Epithelial cell of prostate (primary cell): ENCODE results near the gene PSMD4.
A peak's percentile ranks its signal among the peaks of the same experiment; 100 is the strongest.
"Not testable (repeated sequence)": the region's sequence is repeated elsewhere in the genome, so short reads cannot be mapped to it uniquely, and the experiment has no call there.

ENCODE experiments used
- DNase-seq: peaks from one replicate; pipeline ENCODE4 v3.0.0-alpha.2; 2011; ENCODE audit warnings: low read depth, low spot score
- H3K27ac ChIP-seq: fragments of 450-650 bp; 2 replicates; pipeline ENCODE4 v1.5.1; 2017; ENCODE audit warnings: mild to moderate bottlenecking

PSMD4 gene

GRCh38 chr1:151267760-151268159, 13.2 kb downstream of the PSMD4 start:
- DNase-seq = peak; percentile 72
- peak overlapping the region; percentile 83 for H3K27ac ChIP-seq

GRCh38 chr1:151273924-151274466, 19.5 kb downstream of the PSMD4 start:
- DNase-seq = no peak
- no peak overlapping the region for H3K27ac ChIP-seq

GRCh38 chr1:151275341-151275740, 20.8 kb downstream of the PSMD4 start:
- not testable (repeated sequence) for DNase-seq, H3K27ac ChIP-seq

- no peak for DNase-seq
- H3K27ac ChIP-seq = no peak overlapping the region
These were observed 22.7 kb downstream of the PSMD4 start for GRCh38 chr1:151277249-151277648.

GRCh38 chr1:151281225-151281968, 26.9 kb downstream of the PSMD4 start:
- peak; percentile 90 for DNase-seq
- peak overlapping the region; percentile 98 for H3K27ac ChIP-seq

- DNase-seq = peak; percentile 100
- H3K27ac ChIP-seq = peak within 1 kb of the TSS; percentile 98
These were observed 27.7 kb downstream of the PSMD4 start, which contains the start of gene ZNF687 for GRCh38 chr1:151281969-151282882. Gene ZNF687 (plus strand): TSS chr1:151282299. CDS start chr1:151286292, 3,993 bp downstream.

GRCh38 chr1:151282883-151283725, 28.6 kb downstream of the PSMD4 start:
- DNase-seq = no peak
- peak overlapping the region; percentile 98 for H3K27ac ChIP-seq

- no peak for DNase-seq
- H3K27ac ChIP-seq = no peak overlapping the region
These were observed 29.6 kb downstream of the PSMD4 start for GRCh38 chr1:151284013-151284577.

- H3K27ac ChIP-seq = no peak overlapping the region
- no peak for DNase-seq
These were observed 32.2 kb downstream of the PSMD4 start for GRCh38 chr1:151286619-151287340.

- H3K27ac ChIP-seq = no peak overlapping the region
- no peak for DNase-seq
These were observed 32.8 kb downstream of the PSMD4 start for GRCh38 chr1:151287341-151287699.

- H3K27ac ChIP-seq = no peak overlapping the region
- no peak for DNase-seq
These were observed 33.4 kb downstream of the PSMD4 start for GRCh38 chr1:151287767-151288500.

GRCh38 chr1:151288502-151288901, 34.0 kb downstream of the PSMD4 start:
- H3K27ac ChIP-seq = no peak overlapping the region
- no peak for DNase-seq

GRCh38 chr1:151289080-151289935, 34.8 kb downstream of the PSMD4 start:
- no peak overlapping the region for H3K27ac ChIP-seq
- DNase-seq = no peak

- DNase-seq = no peak
- H3K27ac ChIP-seq = no peak overlapping the region
These were observed 35.6 kb downstream of the PSMD4 start for GRCh38 chr1:151289991-151290708.

GRCh38 chr1:151290709-151291303, 36.3 kb downstream of the PSMD4 start:
- no peak overlapping the region for H3K27ac ChIP-seq
- no peak for DNase-seq

GRCh38 chr1:151292207-151293030, 37.9 kb downstream of the PSMD4 start:
- no peak overlapping the region for H3K27ac ChIP-seq
- no peak for DNase-seq
